H1 (cell line): ENCODE results near the gene NDUFS8. TPM values are rescaled to one million over a fixed set of nuclear protein-coding genes. Genes with fewer than 3 reads are reported as not detected.

Experiments used
- CTCF ChIA-PET: fragments of 300-600 bp; sonication (Branson Sonifier 250); formaldehyde crosslinking; loops from one replicate; lab custom pipeline; 2021; ENCODE audit not compliant: partially characterized antibody; lab: Charles Lee
- POLR2A ChIA-PET: fragments of 300-600 bp; sonication (Branson Sonifier 250); formaldehyde crosslinking; loops from one replicate; lab custom pipeline; 2021; ENCODE audit warnings: inconsistent platforms; ENCODE audit not compliant: partially characterized antibody; lab: Charles Lee
- DNase-seq, 2 experiments: peaks; one replicate each; pipeline versions ENCODE4 v3.0.0 to v3.0.0-alpha.2; 2010 to 2022; ENCODE audit warnings: low spot score in 2 of 2, low read depth in 1 of 2, mixed read lengths in 1 of 2
- FAIRE-seq: peaks from 2 replicates; lab custom pipeline; 2011; peaks lifted over from hg19 to GRCh38; lab: Jason Lieb, UNC
- H2AFZ ChIP-seq: 2 replicates; pipeline ENCODE4 v1.8.1; 2012; ENCODE audit warnings: low read length, inconsistent platforms
- H2AK5ac ChIP-seq: 2 replicates; pipeline ENCODE4 v1.6.1; 2013; ENCODE audit warnings: low read depth, low read length
- H2BK120ac ChIP-seq: replicated peaks from 2 replicates; pipeline ENCODE3; 2013; ENCODE audit warnings: low read depth, low read length, inconsistent platforms
- H2BK12ac ChIP-seq: 2 replicates; pipeline ENCODE4 v1.6.1; 2013; ENCODE audit warnings: low read depth, low read length
- H2BK15ac ChIP-seq: 2 replicates; pipeline ENCODE4 v1.6.1; 2013; ENCODE audit warnings: low read length
- H2BK20ac ChIP-seq: 2 replicates; pipeline ENCODE4 v1.6.1; 2013; ENCODE audit warnings: low read length
- H2BK5ac ChIP-seq: 2 replicates; pipeline ENCODE4 v1.6.1; 2013; ENCODE audit warnings: low read depth, low read length
- H3K14ac ChIP-seq: 2 replicates; pipeline ENCODE4 v1.6.1; 2013; ENCODE audit warnings: inconsistent platforms; ENCODE audit not compliant: insufficient read length
- H3K18ac ChIP-seq: 2 replicates; pipeline ENCODE4 v1.6.1; 2013; ENCODE audit warnings: low read length; ENCODE audit errors: extremely low read depth
- H3K23ac ChIP-seq: 2 replicates; pipeline ENCODE4 v1.6.1; 2013; ENCODE audit warnings: inconsistent platforms; ENCODE audit not compliant: insufficient read length
- H3K23me2 ChIP-seq: 2 replicates; pipeline ENCODE4 v1.6.1; 2013; ENCODE audit warnings: low read depth, low read length
- H3K27ac ChIP-seq: 2 replicates; pipeline ENCODE4 v1.6.1; 2011; ENCODE audit warnings: low read depth, low read length, inconsistent platforms
- H3K27me3 ChIP-seq, 4 experiments: replicated peaks in 1 of 4; 1 replicate in 1 of 4; 2 replicates in 3 of 4; pipeline versions ENCODE4 v1.6.1 to v1.8.1; 2011 to 2013; ENCODE audit warnings: low read length in 3 of 4, mild to moderate bottlenecking in 3 of 4, inconsistent platforms in 2 of 4, mixed read lengths in 2 of 4, moderate library complexity in 1 of 4; ENCODE audit not compliant: control insufficient read depth in 3 of 4, insufficient read depth in 3 of 4; ENCODE audit errors: extremely low read depth in 1 of 4
- H3K36me3 ChIP-seq, 4 experiments: 2 replicates each; pipeline versions ENCODE4 v1.6.1 to v1.8.1; 2011 to 2013; ENCODE audit warnings: mild to moderate bottlenecking in 4 of 4, low read length in 3 of 4, moderate library complexity in 2 of 4, control low read depth in 1 of 4, inconsistent platforms in 1 of 4; ENCODE audit not compliant: insufficient read depth in 4 of 4, control insufficient read depth in 2 of 4
- H3K4ac ChIP-seq: replicated peaks from 2 replicates; pipeline ENCODE3; 2013; ENCODE audit warnings: low read length, low read depth, mixed read lengths, inconsistent platforms; ENCODE audit not compliant: insufficient read length
- H3K4me1 ChIP-seq, 4 experiments: replicated peaks in 1 of 4; 1 replicate in 1 of 4; 2 replicates in 3 of 4; pipeline versions ENCODE4 v1.6.1 to v1.8.1; 2011 to 2013; ENCODE audit warnings: low read length in 3 of 4, inconsistent platforms in 2 of 4, mixed read lengths in 1 of 4; ENCODE audit not compliant: insufficient read depth in 4 of 4, control insufficient read depth in 3 of 4
- H3K4me2 ChIP-seq, 2 experiments: 2 replicates each; pipeline versions ENCODE4 v1.6.1 to v1.8.1; 2011 to 2013; ENCODE audit warnings: low read depth in 2 of 2, low read length in 2 of 2, control low read depth in 1 of 2, inconsistent platforms in 1 of 2, mild to moderate bottlenecking in 1 of 2; ENCODE audit not compliant: insufficient read depth in 1 of 2
- H3K4me3 ChIP-seq, 4 experiments: fragments of 200-600, 300-600 bp in 1 of 4; sonication (generic), shearing (Covaris generic), sonication (Bioruptor Twin) in 1 of 4; 2 replicates each; pipeline versions ENCODE4 v1.5.1 to v1.8.1; 2011 to 2016; ENCODE audit warnings: low read length in 4 of 4, low read depth in 3 of 4, control low read depth in 2 of 4, inconsistent platforms in 2 of 4, mild to moderate bottlenecking in 2 of 4, mixed read lengths in 1 of 4, moderate library complexity in 1 of 4; ENCODE audit not compliant: insufficient read depth in 2 of 4; ENCODE audit errors: extremely low read depth in 1 of 4
- H3K56ac ChIP-seq: replicated peaks from 2 replicates; pipeline ENCODE3; 2013; ENCODE audit warnings: low read depth, mild to moderate bottlenecking, mixed read lengths, low read length, inconsistent platforms; ENCODE audit not compliant: insufficient read length
- H3K79me1 ChIP-seq: 2 replicates; pipeline ENCODE4 v1.6.1; 2013; ENCODE audit warnings: low read depth, low read length, control low read depth
- H3K79me2 ChIP-seq, 2 experiments: 2 replicates each; pipeline versions ENCODE4 v1.6.1 to v1.8.1; 2012 to 2013; ENCODE audit warnings: low read length in 2 of 2, mild to moderate bottlenecking in 2 of 2, inconsistent platforms in 1 of 2; ENCODE audit not compliant: insufficient read depth in 2 of 2, control insufficient read depth in 1 of 2
- H3K9ac ChIP-seq, 4 experiments: replicated peaks in 1 of 4; 1 replicate in 1 of 4; 2 replicates in 3 of 4; pipeline versions ENCODE4 v1.6.1 to v1.8.1; 2011 to 2013; ENCODE audit warnings: low read depth in 3 of 4, low read length in 3 of 4, control low read depth in 2 of 4, mild to moderate bottlenecking in 2 of 4, moderate library complexity in 2 of 4, inconsistent platforms in 1 of 4; ENCODE audit errors: extremely low read depth in 1 of 4
- H3K9me3 ChIP-seq, 2 experiments: 2 replicates each; pipeline versions ENCODE4 v1.6.1 to v1.8.1; 2012 to 2013; ENCODE audit warnings: mild to moderate bottlenecking in 2 of 2, moderate library complexity in 2 of 2, control low read depth in 1 of 2, inconsistent platforms in 1 of 2, low read depth in 1 of 2, low read length in 1 of 2, mixed read lengths in 1 of 2; ENCODE audit not compliant: insufficient read depth in 2 of 2
- H4K20me1 ChIP-seq, 2 experiments: replicated peaks in 1 of 2; 2 replicates each; pipeline versions ENCODE3 to v1.8.1; 2011 to 2013; ENCODE audit warnings: inconsistent platforms in 2 of 2, low read length in 2 of 2, mild to moderate bottlenecking in 1 of 2; ENCODE audit not compliant: insufficient read depth in 2 of 2, control insufficient read depth in 1 of 2
- H4K5ac ChIP-seq: 2 replicates; pipeline ENCODE4 v1.6.1; 2013; ENCODE audit warnings: low read length, low read depth, mixed read lengths, inconsistent platforms; ENCODE audit not compliant: insufficient read length
- H4K8ac ChIP-seq: 2 replicates; pipeline ENCODE4 v1.8.0; 2013; ENCODE audit warnings: mild to moderate bottlenecking, moderate library complexity, low read length, inconsistent platforms; ENCODE audit not compliant: insufficient read depth; ENCODE audit errors: extremely low read depth
- H4K91ac ChIP-seq: replicated peaks from 2 replicates; pipeline ENCODE3; 2013; ENCODE audit warnings: low read length, mixed read lengths, inconsistent platforms; ENCODE audit not compliant: insufficient read length
- BRCA1 ChIP-seq: IDR thresholded peaks from 2 replicates; pipeline ENCODE4 v1.6.1; 2012; ENCODE audit warnings: low read depth, low read length, improper control_type of control experiment
- CBX5 ChIP-seq: fragments of 300-800, 300-1000 bp; sonication (generic); IDR thresholded peaks from 2 replicates; pipeline ENCODE4 v1.7.1; 2016; ENCODE audit warnings: antibody characterized with exemption, low read length, low read depth
- CBX8 ChIP-seq: fragments of 300-800, 300-1000 bp; sonication (generic); IDR thresholded peaks from 2 replicates; pipeline ENCODE4 v1.7.1; 2016; ENCODE audit warnings: low read depth, low read length, borderline replicate concordance
- CHD2 ChIP-seq: IDR thresholded peaks from 2 replicates; pipeline ENCODE4 v1.6.1; 2012; ENCODE audit warnings: low read length, improper control_type of control experiment
- EZH2 ChIP-seq: fragments of 200-600 bp; sonication (generic); IDR thresholded peaks from 2 replicates; pipeline ENCODE4 v1.7.1; 2012; ENCODE audit warnings: low read depth, mild to moderate bottlenecking, moderate library complexity, low read length, inconsistent platforms; ENCODE audit not compliant: severe bottlenecking
- JUND ChIP-seq: IDR thresholded peaks from 2 replicates; pipeline ENCODE4 v1.6.1; 2011; ENCODE audit warnings: mild to moderate bottlenecking, improper control_type of control experiment, low read length
- NANOG ChIP-seq: IDR thresholded peaks from 2 replicates; pipeline ENCODE4 v1.6.1; 2011; ENCODE audit warnings: low read length, low read depth, mild to moderate bottlenecking, inconsistent platforms; ENCODE audit not compliant: insufficient read depth, poor library complexity, severe bottlenecking
- POLR2A ChIP-seq, 2 experiments: IDR thresholded peaks; 1 replicate in 1 of 2; 2 replicates in 1 of 2; pipeline ENCODE4 v1.6.1; 2011; ENCODE audit warnings: low read depth in 2 of 2, low read length in 2 of 2, mild to moderate bottlenecking in 2 of 2; ENCODE audit errors: control extremely low read depth in 1 of 2
- SIRT6 ChIP-seq: IDR thresholded peaks from one replicate; pipeline ENCODE4 v1.7.1; 2012; ENCODE audit warnings: low read length, inconsistent platforms
- SP4 ChIP-seq: IDR thresholded peaks from 2 replicates; pipeline ENCODE4 v1.6.1; 2012; ENCODE audit warnings: low read length, inconsistent platforms
- TAF7 ChIP-seq: optimal IDR thresholded peaks from 2 replicates; pipeline ENCODE3; 2011; ENCODE audit warnings: low read depth, mild to moderate bottlenecking, inconsistent platforms, low read length, moderate library complexity, borderline replicate concordance
- WGBS, 2 experiments: shearing (Covaris generic) in 1 of 2; methylation state at CpG; one replicate each; pipeline versions ENCODE4 v1.1.6 to v1.1.7; 2013 to 2015; ENCODE audit warnings: low lambda C conversion rate in 2 of 2, mixed read lengths in 2 of 2, inconsistent platforms in 1 of 2, low coverage in 1 of 2, missing lambda C conversion rate in 1 of 2; ENCODE audit not compliant: insufficient replicate concordance in 2 of 2, insufficient coverage in 1 of 2, insufficient read length in 1 of 2; ENCODE audit errors: extremely low coverage in 1 of 2, missing lambda C conversion rate in 1 of 2; 5-methylcytosine and 5-hydroxymethylcytosine counted together
- polyA plus RNA-seq, 7 experiments: library from polyadenylated mRNA; depleted of rRNA in 3 of 7; stranded (reverse) in 5 of 7; unstranded in 2 of 7; fragments of >200 nt in 5 of 7; fragments of 200-250 nt in 2 of 7; gene quantifications; 1 replicate in 5 of 7; 2 replicates in 1 of 7; 4 replicates in 1 of 7; pipeline versions ENCODE4 v1.2.1 to v1.2.3, GENCODE V29; 2011 to 2013; ENCODE audit warnings: missing spikeins in 2 of 7, mixed read lengths in 2 of 7
- total RNA-seq: library from RNA; stranded (reverse); fragmentation: NEBNext Ultra II Directional; extraction: Animal tissue kit (Norgen Biotek cat#: 25700); gene quantifications from 2 replicates; pipeline ENCODE4 v1.2.1, GENCODE V29; 2021
- TF ChIP-seq, protein P1 (sequence below): IDR thresholded peaks from 2 replicates; pipeline ENCODE4 v1.6.1; 2012; ENCODE audit warnings: inconsistent platforms

Gene NDUFS8
- total and polyA plus RNA-seq, 2 of the 8 experiments (the other 6 are each of a cell fraction or from before 2014, with no cell fraction given), result 182 to 291 TPM

GRCh38 chr11:68042219-68043028 is 11.9 kb downstream of the NDUFS8 start:
- Histone ChIP-seq H3K79me1 (no peaks in the 10 kb centered on the region), H2BK12ac (no peak overlapping the region), H3K27me3 (no peaks in the 10 kb centered on the region), H3K9ac (no peak overlapping the region), H2BK5ac (no peak overlapping the region), H4K5ac (no peak overlapping the region), H2BK15ac (no peak overlapping the region), H2AFZ (no peak overlapping the region), H3K23me2 (no peaks in the 10 kb centered on the region; the same call in 1 of the 2 replicates), H4K8ac (no peak overlapping the region), H3K36me3 (no peaks in the 10 kb centered on the region), H4K91ac (no peak overlapping the region), H3K18ac (no peak overlapping the region), H3K4me2 (no peak overlapping the region), H2AK5ac (no peak overlapping the region), H3K4ac (no peak overlapping the region), H3K56ac (no peak overlapping the region), H4K20me1 (peaks cover 0 to 6% of the 10 kb centered on the region in 2 experiments), H2BK120ac (no peak overlapping the region), H3K9me3 (no peaks in the 10 kb centered on the region), H3K79me2 (no peaks in the 10 kb centered on the region), H3K14ac (no peak overlapping the region), H2BK20ac (no peak overlapping the region), H3K27ac (no peak overlapping the region), H3K4me1 (peaks cover 4 to 27% (median 20%) of the 10 kb centered on the region in 4 experiments), H3K23ac (no peak overlapping the region), H3K4me3 (no peak overlapping the region)
- WGBS, 2 experiments, result 94% methylated on average over 24 of the region's 27 CpGs; no CpG with 5 or more reads in 1 of the 2 experiments
- POLR2A ChIA-PET, result interaction anchor here (0.6 to 16.6 kb wide), 7 partner anchors 10 to 386 kb away, joined by 3 to 183 read pairs (median 3); partner anchors contain the start of genes CHKA and NDUFS8
- FAIRE-seq, result no peak
- CTCF ChIA-PET, result interaction anchor here (0.9 to 2.7 kb wide), 10 partner anchors 10 to 165 kb away, joined by 3 to 18 read pairs (median 4); partner anchors contain the start of gene NDUFS8
- no peak for DNase-seq
- no peak for TF ChIP-seq TAF7
- TF ChIP-seq NANOG, result no peak
- TF ChIP-seq JUND, result no peak
- no peak for TF ChIP-seq SIRT6
- TF ChIP-seq BRCA1, result no peak
- no peak for TF ChIP-seq CBX8
- no peak for TF ChIP-seq EZH2
- no peak for TF ChIP-seq CHD2
- no peak for TF ChIP-seq SP4
- TF ChIP-seq, protein P1, sequence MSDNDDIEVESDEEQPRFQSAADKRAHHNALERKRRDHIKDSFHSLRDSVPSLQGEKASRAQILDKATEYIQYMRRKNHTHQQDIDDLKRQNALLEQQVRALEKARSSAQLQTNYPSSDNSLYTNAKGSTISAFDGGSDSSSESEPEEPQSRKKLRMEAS, result no peak
- no peak for TF ChIP-seq POLR2A (IDR thresholded peaks at IDR 0.05; ENCODE audit: control extremely low read depth in 1 of 2, low read depth in 2 of 2, low read length in 2 of 2)
- TF ChIP-seq CBX5, result no peak
